Lower lobe of right lung (tissue), 2 donors: ENCODE measurements around the gene UNC119B. TPM values are rescaled to one million over a fixed set of nuclear protein-coding genes. Genes with fewer than 3 reads are reported as not detected.
A peak's percentile ranks its signal among the peaks of the same experiment; 100 is the strongest.

Experiments used
- ATAC-seq, 2 donors: fragments of 200-7000 bp; cut with Tn5 transposase; one replicate each; pipeline ENCODE4 v1.9.1; 2020 to 2022; ENCODE audit warnings: mild to moderate bottlenecking in 2 of 2, moderate library complexity in 2 of 2
- DNase-seq: peaks from one replicate; pipeline ENCODE4 v3.0.0-alpha.2; 2020
- H3K27ac ChIP-seq: fragments of 200-600 bp; one replicate; pipeline ENCODE4 v1.8.0; 2022
- H3K27me3 ChIP-seq: fragments of 200-600 bp; one replicate; pipeline ENCODE4 v1.8.0; 2022; ENCODE audit warnings: low read depth
- H3K36me3 ChIP-seq: fragments of 200-600 bp; one replicate; pipeline ENCODE4 v1.8.0; 2022; ENCODE audit warnings: mild to moderate bottlenecking
- H3K4me1 ChIP-seq: fragments of 200-600 bp; one replicate; pipeline ENCODE4 v1.8.0; 2022
- H3K4me3 ChIP-seq: fragments of 200-600 bp; one replicate; pipeline ENCODE4 v1.8.0; 2022; ENCODE audit warnings: mild to moderate bottlenecking
- H3K9me3 ChIP-seq: fragments of 200-600 bp; one replicate; pipeline ENCODE4 v1.8.0; 2022
- intact Hi-C: fragments of 100-400 bp; cut with DNase I; formaldehyde crosslinking; loops from one replicate; pipeline ENCODE4 v1.11.0; 2022
- total RNA-seq: library from RNA; stranded (reverse); fragmentation: NEBNext Ultra II Directional; extraction: Animal tissue kit (Norgen Biotek cat#: 25700); gene quantifications from one replicate; pipeline ENCODE4 v1.2.1, GENCODE V29; 2021
- TF ChIP-seq, protein P1 (sequence below): fragments of 200-600 bp; IDR thresholded peaks from one replicate; pipeline ENCODE4 v1.8.0; 2022; ENCODE audit warnings: antibody characterized with exemption, mild to moderate bottlenecking
- donor health status: DM: no; HTN: yes; CAD: no; lungs with severe emphysema.

The UNC119B gene
- total RNA-seq, 1 donor from 2014 or later = 27.1 TPM

DNA sequence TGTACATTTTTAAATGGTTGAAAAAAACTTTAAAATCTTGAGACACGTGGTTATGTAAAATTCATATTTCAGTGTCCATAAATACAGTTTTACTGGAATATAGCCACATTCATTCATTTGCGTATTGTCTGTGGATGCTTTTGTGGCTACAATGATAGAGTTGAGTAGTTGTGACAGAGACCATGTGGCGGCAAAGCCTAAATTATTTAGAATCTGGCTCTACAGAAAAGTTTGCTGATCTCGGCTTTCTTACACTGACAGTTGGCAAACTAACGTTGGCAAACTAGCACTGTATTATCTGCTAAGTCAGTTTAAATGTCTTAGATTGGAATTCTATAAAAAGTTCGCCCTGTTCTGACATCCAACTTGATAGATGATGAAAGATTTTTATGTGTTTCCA is 2.4 kb downstream of the UNC119B start:
- no peak overlapping the region for H3K4me3 ChIP-seq
- TF ChIP-seq, protein P1, sequence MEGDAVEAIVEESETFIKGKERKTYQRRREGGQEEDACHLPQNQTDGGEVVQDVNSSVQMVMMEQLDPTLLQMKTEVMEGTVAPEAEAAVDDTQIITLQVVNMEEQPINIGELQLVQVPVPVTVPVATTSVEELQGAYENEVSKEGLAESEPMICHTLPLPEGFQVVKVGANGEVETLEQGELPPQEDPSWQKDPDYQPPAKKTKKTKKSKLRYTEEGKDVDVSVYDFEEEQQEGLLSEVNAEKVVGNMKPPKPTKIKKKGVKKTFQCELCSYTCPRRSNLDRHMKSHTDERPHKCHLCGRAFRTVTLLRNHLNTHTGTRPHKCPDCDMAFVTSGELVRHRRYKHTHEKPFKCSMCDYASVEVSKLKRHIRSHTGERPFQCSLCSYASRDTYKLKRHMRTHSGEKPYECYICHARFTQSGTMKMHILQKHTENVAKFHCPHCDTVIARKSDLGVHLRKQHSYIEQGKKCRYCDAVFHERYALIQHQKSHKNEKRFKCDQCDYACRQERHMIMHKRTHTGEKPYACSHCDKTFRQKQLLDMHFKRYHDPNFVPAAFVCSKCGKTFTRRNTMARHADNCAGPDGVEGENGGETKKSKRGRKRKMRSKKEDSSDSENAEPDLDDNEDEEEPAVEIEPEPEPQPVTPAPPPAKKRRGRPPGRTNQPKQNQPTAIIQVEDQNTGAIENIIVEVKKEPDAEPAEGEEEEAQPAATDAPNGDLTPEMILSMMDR = no peak
- intact Hi-C loops = loop anchor here (10.0 kb wide), 1 partner anchor 128 kb away; the partner anchor contains the start of gene POP5
- H3K27ac ChIP-seq = no peak overlapping the region
- ATAC-seq (no peak), DNase-seq (no peak)
- no peaks in the 10 kb centered on the region for H3K27me3 ChIP-seq
- peaks cover 35% of the 10 kb centered on the region for H3K4me1 ChIP-seq
- no peaks in the 10 kb centered on the region for H3K9me3 ChIP-seq
- H3K36me3 ChIP-seq = peaks cover 45% of the 10 kb centered on the region

DNA sequence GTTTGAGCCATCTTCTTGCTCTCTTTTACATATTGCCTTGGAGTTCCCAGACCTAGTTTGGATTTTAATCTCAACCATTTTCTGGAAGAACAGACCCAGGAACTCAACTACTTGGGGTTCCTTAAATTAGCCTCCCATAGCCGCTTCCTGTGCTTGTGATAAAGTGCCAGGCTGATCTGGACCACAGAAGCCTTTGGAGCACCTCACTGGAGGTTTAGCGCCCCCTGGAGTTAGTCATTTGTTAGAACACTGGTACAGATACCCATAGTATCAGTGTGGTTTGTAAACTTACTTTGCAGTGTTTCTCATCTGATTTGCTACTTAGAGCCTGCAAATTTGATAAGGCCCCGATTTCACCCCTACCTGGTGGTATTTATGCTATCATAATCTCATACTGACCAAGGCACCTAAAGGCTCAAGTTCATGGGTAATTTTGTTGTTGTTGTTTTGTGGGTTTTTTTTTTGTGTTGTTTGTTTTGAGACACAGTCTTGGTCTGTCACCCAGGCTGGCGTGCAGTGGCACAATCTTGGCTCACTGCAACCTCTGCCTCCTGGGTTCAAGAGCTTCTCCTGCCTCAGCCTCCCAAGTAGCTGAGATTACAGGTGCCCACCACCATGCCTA is 3.7 kb downstream of the UNC119B start:
- no peak overlapping the region for H3K4me3 ChIP-seq
- no peak overlapping the region for H3K27ac ChIP-seq
- TF ChIP-seq, protein P1 = peak; percentile 87
- H3K4me1 ChIP-seq = peaks cover 35% of the 10 kb centered on the region
- DNase-seq = no peak
- no peaks in the 10 kb centered on the region for H3K27me3 ChIP-seq
- peak; percentile 68 to 75 for ATAC-seq
- no peaks in the 10 kb centered on the region for H3K9me3 ChIP-seq
- H3K36me3 ChIP-seq = peaks cover 59% of the 10 kb centered on the region
- intact Hi-C loops = loop anchor here (10.0 kb wide), 1 partner anchor 129 kb away; the partner anchor contains the start of gene POP5

DNA sequence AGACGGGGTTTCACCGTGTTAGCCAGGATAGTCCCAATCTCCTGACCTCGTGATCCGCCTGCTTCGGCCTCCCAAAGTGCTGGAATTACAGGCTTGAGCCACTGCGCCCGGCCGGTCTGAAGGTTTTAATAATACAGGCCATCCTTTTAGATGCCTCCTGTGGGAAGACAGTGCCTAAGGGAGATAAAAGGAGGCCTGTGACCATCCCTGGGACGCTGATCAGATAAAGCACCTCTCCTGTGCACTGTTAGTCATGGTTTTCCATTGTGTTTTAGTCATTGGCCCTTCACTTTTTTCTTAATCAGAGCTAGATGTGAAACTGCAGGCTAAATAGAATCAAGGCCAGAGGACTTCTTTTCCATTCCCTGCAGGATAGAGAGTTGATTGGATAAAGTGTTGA is 7.8 kb downstream of the UNC119B start:
- H3K27me3 ChIP-seq = no peaks in the 10 kb centered on the region
- H3K4me3 ChIP-seq = no peak overlapping the region
- TF ChIP-seq, protein P1 = no peak
- peaks cover 100% of the 10 kb centered on the region for H3K36me3 ChIP-seq
- intact Hi-C loops = loop anchor here (5.0 to 10.0 kb wide), 2 partner anchors 71 to 133 kb away; partner anchors contain the start of gene POP5
- DNase-seq (no peak), ATAC-seq (no peak)
- H3K27ac ChIP-seq = no peak overlapping the region
- H3K4me1 ChIP-seq = peaks cover 17% of the 10 kb centered on the region
- no peaks in the 10 kb centered on the region for H3K9me3 ChIP-seq

DNA sequence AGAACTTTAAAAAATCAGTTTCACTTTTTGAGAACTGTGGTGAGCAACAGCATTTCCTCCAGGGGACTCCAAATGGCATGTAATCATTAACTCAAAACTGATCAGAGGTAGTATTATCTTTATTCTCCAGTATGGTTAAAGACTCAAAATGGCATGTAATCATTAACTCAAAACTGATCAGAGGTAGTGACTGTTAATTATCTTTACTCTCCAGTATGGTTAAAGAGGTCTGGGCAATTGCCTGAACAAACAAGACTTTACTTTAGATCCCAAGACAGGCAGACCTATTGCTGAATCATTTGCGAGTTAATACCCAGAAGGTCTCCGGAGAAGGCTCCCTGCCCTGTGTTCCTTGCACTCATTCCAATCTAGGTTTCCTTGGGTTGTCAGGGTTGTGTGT is 8.8 kb downstream of the UNC119B start:
- ATAC-seq (no peak), DNase-seq (no peak)
- H3K4me1 ChIP-seq = peaks cover 8% of the 10 kb centered on the region
- no peak overlapping the region for H3K4me3 ChIP-seq
- intact Hi-C loops = loop anchor here (5.0 to 10.0 kb wide), 2 partner anchors 72 to 134 kb away; partner anchors contain the start of gene POP5
- H3K27ac ChIP-seq = no peak overlapping the region
- peaks cover 95% of the 10 kb centered on the region for H3K36me3 ChIP-seq
- H3K9me3 ChIP-seq = no peaks in the 10 kb centered on the region
- no peaks in the 10 kb centered on the region for H3K27me3 ChIP-seq
- TF ChIP-seq, protein P1 = no peak

DNA sequence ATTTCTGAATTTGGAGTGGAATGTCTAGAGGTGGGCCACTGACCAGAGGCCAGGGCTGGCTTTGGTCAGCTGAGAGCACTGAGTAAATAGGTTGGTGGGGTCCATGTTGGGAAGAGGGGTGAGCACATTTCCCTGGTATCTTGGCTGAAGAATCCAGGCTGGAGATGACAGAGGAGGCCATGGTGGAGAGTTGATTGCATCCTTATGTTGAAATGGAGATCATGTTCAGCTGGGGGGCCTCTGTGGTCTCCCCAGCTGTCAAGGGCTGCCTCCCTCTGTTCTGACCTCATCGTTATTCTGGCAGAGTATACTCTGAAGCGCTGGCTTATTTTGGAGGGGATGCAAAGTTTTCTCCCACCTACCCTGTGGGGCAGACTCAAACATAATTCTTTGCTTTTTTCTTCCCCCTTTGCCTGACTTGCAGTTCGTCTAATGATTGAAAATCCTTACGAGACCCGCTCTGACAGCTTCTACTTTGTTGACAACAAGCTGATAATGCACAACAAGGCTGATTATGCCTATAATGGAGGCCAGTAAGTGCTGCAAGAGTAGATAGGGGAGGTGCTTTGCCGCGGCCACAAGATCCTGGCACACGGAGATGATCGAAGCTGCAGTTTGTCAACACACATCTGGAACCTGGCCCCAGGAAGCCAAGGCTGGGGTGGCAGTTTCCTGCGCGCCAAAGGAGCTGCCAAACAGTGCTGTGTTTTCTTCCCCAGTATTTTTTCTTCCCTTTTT is 9.4 kb downstream of the UNC119B start:
- no peaks in the 10 kb centered on the region for H3K27me3 ChIP-seq
- peaks cover 89% of the 10 kb centered on the region for H3K36me3 ChIP-seq
- peaks cover 8% of the 10 kb centered on the region for H3K4me1 ChIP-seq
- DNase-seq = no peak
- intact Hi-C loops = loop anchor here (5.0 to 10.0 kb wide), 2 partner anchors 72 to 135 kb away; partner anchors contain the start of gene POP5
- H3K9me3 ChIP-seq = no peaks in the 10 kb centered on the region
- H3K4me3 ChIP-seq = no peak overlapping the region
- TF ChIP-seq, protein P1 = no peak
- ATAC-seq = no peak
- no peak overlapping the region for H3K27ac ChIP-seq
